A549 treated with AZD2906 at 1 μM for 4 hours (cell line): ENCODE measurements around the gene PTBP2. TPM values are rescaled to one million over a fixed set of nuclear protein-coding genes. Genes with fewer than 3 reads are reported as not detected.

Experiments used
- total RNA-seq: library from RNA; stranded (reverse); fragments of 200-300 nt; extraction: Qiagen RNA extraction; gene quantifications from 5 replicates; pipeline ENCODE4 v1.2.3, GENCODE V29; 2022

Gene PTBP2, protein sequence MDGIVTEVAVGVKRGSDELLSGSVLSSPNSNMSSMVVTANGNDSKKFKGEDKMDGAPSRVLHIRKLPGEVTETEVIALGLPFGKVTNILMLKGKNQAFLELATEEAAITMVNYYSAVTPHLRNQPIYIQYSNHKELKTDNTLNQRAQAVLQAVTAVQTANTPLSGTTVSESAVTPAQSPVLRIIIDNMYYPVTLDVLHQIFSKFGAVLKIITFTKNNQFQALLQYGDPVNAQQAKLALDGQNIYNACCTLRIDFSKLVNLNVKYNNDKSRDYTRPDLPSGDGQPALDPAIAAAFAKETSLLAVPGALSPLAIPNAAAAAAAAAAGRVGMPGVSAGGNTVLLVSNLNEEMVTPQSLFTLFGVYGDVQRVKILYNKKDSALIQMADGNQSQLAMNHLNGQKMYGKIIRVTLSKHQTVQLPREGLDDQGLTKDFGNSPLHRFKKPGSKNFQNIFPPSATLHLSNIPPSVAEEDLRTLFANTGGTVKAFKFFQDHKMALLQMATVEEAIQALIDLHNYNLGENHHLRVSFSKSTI
- 5.8 to 7.3 TPM (median 6.6 TPM) in 5 replicates for total RNA-seq

DNA sequence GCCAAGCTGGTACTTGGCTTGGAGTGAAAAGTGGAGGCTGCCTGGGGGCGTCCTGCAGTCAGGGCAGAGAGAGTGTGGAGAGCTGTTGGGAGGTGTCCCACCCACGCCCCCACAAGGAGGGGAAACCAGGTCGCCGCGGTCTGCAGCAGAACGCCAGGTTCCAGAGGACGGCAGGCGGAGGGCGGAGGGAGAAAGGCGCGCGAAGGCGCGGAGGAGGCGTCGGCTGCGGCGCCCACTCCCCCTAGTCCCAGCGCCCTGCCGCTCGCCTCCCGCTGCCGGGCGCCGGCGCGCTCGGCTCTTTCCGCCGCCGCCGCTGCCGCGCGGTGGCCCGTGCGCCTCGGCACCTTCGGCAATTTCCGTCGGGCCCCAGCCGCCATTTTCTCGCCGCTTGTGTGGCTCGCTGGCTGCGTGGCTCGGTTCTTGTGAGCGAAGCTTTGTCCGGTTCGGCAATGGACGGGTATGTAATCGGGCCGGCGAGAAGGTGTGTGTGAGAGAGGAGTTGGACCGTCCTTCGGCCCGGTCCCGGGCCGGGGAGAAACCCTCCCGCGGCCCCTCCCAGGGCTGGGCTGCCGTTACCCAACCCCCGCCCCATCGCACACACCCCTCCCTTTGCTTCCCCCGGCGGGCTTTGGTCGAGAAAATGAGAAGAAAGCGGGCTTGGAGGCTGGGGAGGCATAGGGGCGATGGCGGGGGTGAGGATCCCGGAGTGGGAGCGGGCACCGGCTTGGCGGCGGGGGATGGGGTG, at the start of gene PTBP2:
TSS of gene PTBP2 (plus strand) at position 369 of the 745 bp plus-strand sequence. CDS start at position 450, 81 bp downstream.

